Subcutaneous abdominal adipose tissue (tissue), 5 donors: ENCODE measurements around the gene NEDD4L.
A peak's percentile ranks its signal among the peaks of the same experiment; 100 is the strongest.
"Not testable (repeated sequence)": the region's sequence is repeated elsewhere in the genome, so short reads cannot be mapped to it uniquely, and the experiment has no call there.

Source experiments
- H3K27ac ChIP-seq: one replicate; pipeline ENCODE4 v1.7.0; 2013; ENCODE audit warnings: low read depth, mild to moderate bottlenecking, inconsistent platforms, low read length, moderate library complexity
- H3K27me3 ChIP-seq, 5 donors: one replicate each; pipeline ENCODE4 v1.7.0; 2013; ENCODE audit warnings: low read length in 5 of 5, inconsistent platforms in 1 of 5; ENCODE audit not compliant: control insufficient read depth in 5 of 5, insufficient read depth in 4 of 5
- H3K36me3 ChIP-seq, 5 donors: one replicate each; pipeline ENCODE4 v1.7.0; 2013; ENCODE audit warnings: low read length in 5 of 5; ENCODE audit not compliant: control insufficient read depth in 5 of 5, insufficient read depth in 5 of 5
- H3K4me1 ChIP-seq, 5 donors: one replicate each; pipeline ENCODE4 v1.7.0; 2013; ENCODE audit warnings: low read length in 5 of 5, mild to moderate bottlenecking in 3 of 5, moderate library complexity in 1 of 5; ENCODE audit not compliant: control insufficient read depth in 5 of 5, insufficient read depth in 5 of 5
- H3K4me3 ChIP-seq, 5 donors: one replicate each; pipeline ENCODE4 v1.7.0; 2013; ENCODE audit warnings: low read length in 5 of 5, low read depth in 1 of 5
- H3K9ac ChIP-seq, 5 donors: one replicate each; pipeline ENCODE4 v1.7.0; 2013; ENCODE audit warnings: low read length in 5 of 5, mild to moderate bottlenecking in 4 of 5, moderate library complexity in 3 of 5
- H3K9me3 ChIP-seq, 5 donors: one replicate each; pipeline ENCODE4 v1.7.0; 2013; ENCODE audit warnings: low read length in 5 of 5; ENCODE audit not compliant: control insufficient read depth in 5 of 5
- donor health status: healthy.
- donor health status: healthy.
- donor health status: healthy.
- donor health status: healthy.
- donor health status: healthy.

NEDD4L gene

DNA sequence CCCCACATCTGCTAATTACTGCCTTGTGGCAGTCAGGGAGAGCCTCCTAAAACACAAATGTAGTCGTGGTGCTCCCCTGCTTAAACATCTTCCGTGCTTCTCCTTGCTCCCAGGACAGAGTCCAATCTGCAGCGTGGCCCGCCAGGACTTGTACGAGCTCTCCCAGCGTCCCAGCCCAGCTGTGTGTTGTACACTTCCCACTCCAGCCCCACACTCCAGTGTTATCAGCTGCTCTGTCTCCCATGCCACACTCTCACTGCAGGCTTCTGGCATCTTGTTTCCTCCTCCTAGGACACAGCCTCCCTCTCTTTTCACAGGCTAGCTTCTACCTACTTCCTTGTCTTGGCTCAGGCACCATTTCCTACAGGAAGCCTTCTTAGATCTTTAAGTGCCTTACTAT, 385.4 kb downstream of the NEDD4L start:
- Histone ChIP-seq H3K9ac (no peak overlapping the region), H3K9me3 (no peaks in the 10 kb centered on the region), H3K4me1 (no peaks in the 10 kb centered on the region), H3K4me3 (no peak overlapping the region), H3K36me3 (no peaks in the 10 kb centered on the region), H3K27me3 (no peaks in the 10 kb centered on the region), H3K27ac (no peak overlapping the region)

DNA sequence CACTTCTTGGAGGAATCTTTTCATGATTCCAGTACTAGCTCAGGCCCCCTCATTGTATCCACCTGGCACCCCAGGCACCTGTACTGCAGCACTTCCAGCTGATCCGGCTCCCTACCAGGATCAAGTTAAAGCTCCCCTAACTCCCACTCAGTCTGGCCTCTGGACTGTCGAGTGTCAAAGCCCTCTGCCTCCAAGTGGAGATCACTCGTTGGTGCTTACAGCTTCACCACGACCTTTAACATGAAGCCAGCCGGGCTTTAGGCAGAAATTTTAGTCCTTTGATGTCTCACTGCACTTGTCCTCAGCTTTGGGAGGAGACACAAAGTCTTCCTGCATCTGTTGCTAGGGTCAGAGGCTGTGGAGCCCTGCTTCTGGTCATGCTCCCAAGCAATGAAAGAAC, 387.2 kb downstream of the NEDD4L start:
- Histone ChIP-seq H3K36me3 (no peaks in the 10 kb centered on the region), H3K9ac (no peak overlapping the region), H3K27me3 (no peaks in the 10 kb centered on the region), H3K4me1 (no peaks in the 10 kb centered on the region), H3K9me3 (no peaks in the 10 kb centered on the region), H3K4me3 (no peak overlapping the region), H3K27ac (no peak overlapping the region)

DNA sequence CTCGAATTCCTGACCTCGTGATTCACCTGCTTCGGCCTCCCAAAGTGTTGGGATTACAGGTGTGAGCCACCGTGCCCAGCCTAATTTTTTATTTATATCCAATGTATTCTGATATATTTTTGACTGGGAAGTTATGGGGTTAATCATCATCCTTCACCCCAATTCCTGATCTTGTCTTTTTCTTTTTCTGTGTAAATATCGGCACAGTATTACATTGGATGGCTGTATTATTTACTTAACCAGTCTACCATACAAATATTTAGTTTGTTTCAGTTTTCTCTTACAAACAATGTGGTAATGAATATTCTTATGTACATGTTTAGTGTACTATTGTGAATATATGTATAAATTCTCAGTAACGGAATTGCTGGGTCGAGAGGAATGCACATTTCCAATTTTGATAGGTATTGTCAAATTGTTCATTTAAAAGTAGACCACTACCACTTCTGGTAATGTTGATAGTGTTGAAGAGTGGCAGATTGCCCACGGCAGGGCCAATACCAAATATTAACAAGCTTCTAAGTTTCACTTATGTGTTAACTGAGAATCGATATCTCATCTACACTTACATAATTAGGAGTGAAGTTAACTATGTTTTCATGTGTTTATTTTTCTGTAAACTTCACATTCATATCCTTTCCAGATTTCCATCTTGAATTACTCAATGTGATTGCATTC, 388.2 kb downstream of the NEDD4L start:
- Histone ChIP-seq H3K27ac (no peak overlapping the region), H3K27me3 (no peaks in the 10 kb centered on the region), H3K9me3 (no peaks in the 10 kb centered on the region), H3K36me3 (no peaks in the 10 kb centered on the region), H3K4me1 (no peaks in the 10 kb centered on the region), H3K9ac (no peak overlapping the region), H3K4me3 (no peak overlapping the region)

DNA sequence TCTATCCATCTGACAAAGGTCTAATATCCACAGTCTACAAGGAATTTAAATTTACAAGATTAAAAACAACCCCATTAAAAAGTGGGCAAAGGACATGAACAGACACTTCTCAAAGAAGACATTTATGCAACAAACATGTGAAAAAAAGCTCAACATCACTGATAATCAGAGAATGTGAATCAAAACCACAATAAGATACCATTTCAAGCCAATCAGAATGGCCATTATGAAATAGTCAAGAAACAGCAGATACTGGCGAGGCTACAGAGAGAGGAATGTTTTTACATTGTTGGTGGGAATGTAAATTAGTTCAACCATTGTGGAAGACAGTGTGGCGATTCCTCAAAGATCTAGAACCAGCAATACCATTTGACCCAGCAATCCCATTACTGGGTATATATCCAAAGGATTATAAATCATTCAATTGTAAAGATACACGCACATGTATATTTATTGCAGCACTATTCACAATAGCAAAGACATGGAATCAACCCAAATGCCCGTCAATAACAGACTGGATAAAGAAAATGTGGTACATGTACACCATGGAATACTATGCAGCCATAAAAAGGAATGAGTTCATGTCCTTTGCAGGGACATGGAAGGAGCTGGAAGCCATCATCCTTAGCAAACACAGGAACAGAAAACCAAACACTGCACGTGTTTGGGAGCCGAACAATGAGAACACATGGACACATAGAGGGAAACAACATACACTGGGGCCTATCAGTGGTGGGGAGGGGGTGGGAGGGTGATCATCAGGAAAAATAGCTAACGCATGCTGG, 391.4 kb downstream of the NEDD4L start:
- H3K27me3 ChIP-seq, H3K9me3 ChIP-seq, H3K4me3 ChIP-seq, H3K36me3 ChIP-seq, H3K27ac ChIP-seq, H3K9ac ChIP-seq: not testable (repeated sequence)
- H3K4me1 ChIP-seq, result peaks cover 0 to 12% (median 11%) of the 10 kb centered on the region in 5 donors

DNA sequence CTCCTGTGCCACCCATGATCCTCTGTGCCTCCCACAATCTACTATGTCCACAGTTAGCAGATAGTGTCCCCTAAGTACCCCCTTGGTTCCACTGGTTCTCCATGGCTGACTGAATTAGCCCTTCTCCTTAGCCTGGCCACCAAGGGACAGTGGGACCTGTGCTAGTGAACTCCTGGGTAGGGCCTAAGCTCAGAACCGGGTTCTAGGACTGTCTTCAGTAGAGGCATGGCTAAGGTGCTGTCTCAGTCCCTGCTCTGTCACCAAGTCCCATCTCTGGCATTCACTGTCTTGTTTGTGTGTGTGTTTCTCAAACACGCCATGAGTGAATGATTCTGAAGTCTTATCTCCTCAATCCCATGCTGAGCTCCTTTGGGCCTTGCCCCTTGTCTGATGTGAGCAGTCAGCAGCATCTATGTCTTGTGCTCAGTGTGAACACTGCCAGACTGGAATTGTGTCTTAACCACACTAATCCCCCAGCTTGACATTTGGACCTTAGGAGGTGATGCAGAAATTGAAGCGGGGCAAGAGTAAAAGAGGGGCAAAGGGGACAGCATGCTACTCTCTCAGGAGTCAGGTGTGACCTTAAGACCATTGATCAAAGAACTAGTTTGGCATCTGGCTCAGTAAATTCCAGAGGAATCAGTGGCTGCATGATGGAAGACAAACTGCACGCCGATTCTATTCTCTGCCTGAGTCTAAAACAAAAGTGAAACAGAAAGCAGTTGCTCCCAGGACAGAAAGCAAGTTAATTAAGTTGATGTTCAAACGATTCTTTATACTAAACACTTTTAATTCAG, 394.3 kb downstream of the NEDD4L start:
- Histone ChIP-seq H3K27ac (no peak overlapping the region), H3K4me3 (peak overlapping the region; percentile 26 to 68 (median 62))

DNA sequence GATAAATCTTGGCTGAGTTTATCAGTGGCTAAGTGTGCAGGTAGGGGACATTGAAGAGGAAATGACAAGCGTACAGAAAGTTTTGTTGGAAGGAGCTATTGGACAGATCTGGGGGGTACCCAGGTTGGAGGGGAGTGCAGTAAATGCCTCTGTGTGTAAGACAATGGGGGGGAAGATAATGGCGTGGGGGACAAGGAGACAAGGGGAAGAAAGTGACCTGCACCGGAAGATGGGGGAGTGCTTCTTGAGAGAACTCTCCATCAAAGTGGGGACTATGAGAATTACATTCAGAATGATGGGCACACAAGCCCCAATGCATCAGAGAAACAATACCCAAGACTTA, 394.9 kb downstream of the NEDD4L start:
- no peaks in the 10 kb centered on the region for H3K36me3 ChIP-seq
- H3K27me3 ChIP-seq, result no peaks in the 10 kb centered on the region
- H3K9ac ChIP-seq, result peak overlapping the region in 2 of 5 donors; percentile 18 to 54
- H3K4me3 ChIP-seq, result peak overlapping the region; percentile 26 to 68 (median 62)
- no peaks in the 10 kb centered on the region for H3K9me3 ChIP-seq
- H3K27ac ChIP-seq, result no peak overlapping the region
- peaks cover 0 to 12% (median 11%) of the 10 kb centered on the region in 5 donors for H3K4me1 ChIP-seq

More for the DNA sequence above, 394.3 kb downstream of the NEDD4L start:
- Histone ChIP-seq H3K9ac (peak overlapping the region in 3 of 5 donors; percentile 12 to 54 (median 18)), H3K36me3 (no peaks in the 10 kb centered on the region), H3K9me3 (no peaks in the 10 kb centered on the region), H3K27me3 (no peaks in the 10 kb centered on the region), H3K4me1 (peaks cover 0 to 12% (median 11%) of the 10 kb centered on the region in 5 donors)

DNA sequence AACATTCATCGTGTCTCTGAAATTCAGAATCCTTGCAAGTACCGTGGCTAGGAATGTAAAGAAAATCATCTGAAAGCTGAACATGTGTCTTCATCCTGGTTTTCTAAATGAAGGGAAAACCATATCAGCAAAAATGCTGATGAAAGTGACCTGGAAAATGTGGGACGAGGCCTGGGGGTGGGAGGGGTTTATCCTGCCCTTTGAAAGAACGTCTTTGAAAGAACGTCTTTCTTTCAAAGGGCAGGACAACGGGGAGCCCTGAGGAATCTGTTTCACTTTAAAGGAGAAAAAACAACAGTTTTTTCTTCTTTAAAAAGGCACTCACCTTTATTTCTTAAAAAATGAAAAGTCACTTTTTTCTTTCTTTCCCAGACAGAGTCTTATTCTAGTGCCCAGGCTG, 399.6 kb downstream of the NEDD4L start:
- H3K4me3 ChIP-seq, result no peak overlapping the region
- H3K4me1 ChIP-seq, result peaks cover 0 to 12% (median 8%) of the 10 kb centered on the region in 5 donors
- H3K9me3 ChIP-seq, result no peaks in the 10 kb centered on the region
- no peak overlapping the region for H3K27ac ChIP-seq
- no peak overlapping the region for H3K9ac ChIP-seq
- no peaks in the 10 kb centered on the region for H3K36me3 ChIP-seq
- no peaks in the 10 kb centered on the region for H3K27me3 ChIP-seq

DNA sequence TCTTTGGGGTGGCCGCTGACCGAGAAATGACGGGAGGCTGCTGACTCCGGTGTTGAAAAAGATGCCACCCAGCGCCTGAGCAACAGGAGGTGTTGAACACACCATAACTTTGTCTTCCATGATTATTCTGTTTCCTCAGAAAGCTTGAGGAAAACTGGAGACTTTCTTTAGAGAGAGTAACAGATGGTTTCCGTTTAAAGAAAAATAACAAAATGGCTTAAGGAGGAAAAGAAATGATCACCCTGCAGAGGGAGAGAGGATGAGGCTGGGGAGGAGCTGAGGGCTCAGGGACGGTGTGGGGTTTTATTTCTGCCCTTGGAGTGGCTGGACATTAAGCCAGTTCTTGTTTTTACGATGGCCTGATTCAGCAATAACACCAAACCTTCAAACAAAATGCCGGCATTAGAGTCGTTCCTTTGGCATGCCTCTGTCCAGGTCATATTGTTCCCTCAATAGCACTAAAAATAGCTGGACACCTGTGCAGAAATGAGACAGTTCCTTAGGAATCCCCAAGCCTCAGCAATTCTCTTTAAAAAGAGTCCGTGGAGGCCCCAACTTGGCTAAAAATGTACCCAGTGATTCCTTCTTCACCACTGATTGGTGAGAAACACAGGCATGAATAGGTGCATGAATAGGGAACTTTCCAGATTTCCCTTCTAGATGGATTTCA, 402.5 kb downstream of the NEDD4L start:
- no peaks in the 10 kb centered on the region for H3K9me3 ChIP-seq
- H3K27ac ChIP-seq, result no peak overlapping the region
- no peak overlapping the region for H3K9ac ChIP-seq
- H3K36me3 ChIP-seq, result no peaks in the 10 kb centered on the region
- H3K4me1 ChIP-seq, result peaks cover 0 to 9% (median 3%) of the 10 kb centered on the region in 5 donors
- H3K27me3 ChIP-seq, result no peaks in the 10 kb centered on the region
- no peak overlapping the region for H3K4me3 ChIP-seq

DNA sequence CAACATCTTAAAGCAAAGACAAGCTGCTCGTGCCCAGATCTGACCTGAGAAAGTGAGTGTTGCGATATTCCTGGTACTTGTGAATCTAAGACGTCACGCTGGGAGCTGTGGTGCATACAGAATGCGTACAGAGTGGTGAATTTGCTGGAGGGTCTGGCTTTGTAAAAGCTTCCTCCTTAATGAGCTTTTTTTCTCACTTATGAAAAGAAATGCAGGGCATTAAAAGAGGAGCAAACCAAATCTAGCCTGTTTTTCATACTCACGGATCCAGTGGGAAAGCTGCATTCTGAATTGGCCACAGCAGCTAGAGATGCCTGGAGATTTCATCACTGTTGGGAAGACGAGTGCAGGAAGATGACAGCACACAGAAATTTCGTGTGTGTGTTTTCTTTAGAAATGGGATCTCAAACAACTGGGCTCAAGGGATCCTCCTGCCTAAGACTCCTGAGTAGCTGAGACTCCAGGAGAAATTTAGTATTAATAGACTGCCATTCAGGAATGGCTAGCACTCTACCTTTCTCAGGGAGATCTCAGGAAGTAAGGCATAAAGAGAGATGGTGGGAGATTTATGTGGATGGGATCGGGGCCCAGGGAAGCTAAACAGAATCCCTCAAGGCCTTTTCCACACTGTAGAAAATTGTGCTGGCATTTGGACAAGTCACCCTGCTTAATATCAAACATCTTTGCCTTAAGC, 403.5 kb downstream of the NEDD4L start:
- H3K9ac ChIP-seq, result no peak overlapping the region
- no peaks in the 10 kb centered on the region for H3K9me3 ChIP-seq
- H3K36me3 ChIP-seq, result no peaks in the 10 kb centered on the region
- peaks cover 0 to 9% (median 3%) of the 10 kb centered on the region in 5 donors for H3K4me1 ChIP-seq
- no peaks in the 10 kb centered on the region for H3K27me3 ChIP-seq
- H3K27ac ChIP-seq, result no peak overlapping the region
- H3K4me3 ChIP-seq, result no peak overlapping the region
